HS-5 (cell line): ENCODE measurements around the gene FGF12.

Experiments used
- DNase-seq: peaks from one replicate; pipeline ENCODE4 v3.0.0-alpha.2; 2012; ENCODE audit warnings: low read depth

FGF12 gene

GRCh38 chr3:192413461-192413860 is 313.9 kb downstream of the FGF12 start:
- DNase-seq, result no peak

- no peak for DNase-seq
Observed at GRCh38 chr3:192410684-192410960, 316.7 kb downstream of the FGF12 start.

DNA sequence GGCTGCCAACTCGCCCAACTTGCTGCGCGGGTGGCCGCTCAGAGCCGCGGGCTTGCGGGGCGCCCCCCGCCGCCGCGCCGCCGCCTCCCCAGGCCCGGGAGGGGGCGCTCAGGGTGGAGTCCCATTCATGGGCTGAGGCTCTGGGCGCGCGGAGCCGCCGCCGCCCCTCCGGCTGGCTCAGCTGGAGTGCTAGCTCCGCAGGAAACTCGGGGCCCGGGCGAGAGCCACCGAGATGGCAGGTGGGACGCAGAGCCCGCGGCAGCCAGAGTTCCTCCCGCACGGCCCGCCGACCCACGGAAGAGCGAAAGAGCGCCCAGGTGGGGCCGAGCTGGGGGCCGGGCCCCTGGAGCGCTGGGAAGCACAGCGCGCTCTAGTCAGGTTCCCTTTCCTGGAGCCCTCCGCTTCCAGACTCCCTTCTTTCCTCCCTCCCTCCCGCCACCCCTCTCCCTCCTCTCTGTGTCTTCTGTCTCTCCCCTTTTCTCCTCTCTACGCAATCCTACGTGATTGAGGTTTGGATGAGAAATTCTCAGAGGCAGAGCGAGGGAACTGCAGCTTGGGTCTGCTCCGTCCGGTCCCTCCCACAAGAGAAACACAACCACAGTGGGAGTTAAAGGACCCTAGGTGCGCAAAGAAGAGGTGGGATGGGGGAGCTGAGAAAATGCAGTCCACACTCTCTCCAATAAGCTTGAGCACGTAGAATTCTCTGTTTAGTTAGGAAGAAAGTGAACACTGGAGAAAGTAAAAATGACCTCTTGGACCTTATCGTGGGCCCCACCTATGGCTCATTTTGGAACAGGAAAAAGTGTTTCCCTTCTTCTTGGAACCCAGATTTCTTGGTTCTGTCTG is 317.3 kb downstream of the FGF12 start:
- no peak for DNase-seq

DNA sequence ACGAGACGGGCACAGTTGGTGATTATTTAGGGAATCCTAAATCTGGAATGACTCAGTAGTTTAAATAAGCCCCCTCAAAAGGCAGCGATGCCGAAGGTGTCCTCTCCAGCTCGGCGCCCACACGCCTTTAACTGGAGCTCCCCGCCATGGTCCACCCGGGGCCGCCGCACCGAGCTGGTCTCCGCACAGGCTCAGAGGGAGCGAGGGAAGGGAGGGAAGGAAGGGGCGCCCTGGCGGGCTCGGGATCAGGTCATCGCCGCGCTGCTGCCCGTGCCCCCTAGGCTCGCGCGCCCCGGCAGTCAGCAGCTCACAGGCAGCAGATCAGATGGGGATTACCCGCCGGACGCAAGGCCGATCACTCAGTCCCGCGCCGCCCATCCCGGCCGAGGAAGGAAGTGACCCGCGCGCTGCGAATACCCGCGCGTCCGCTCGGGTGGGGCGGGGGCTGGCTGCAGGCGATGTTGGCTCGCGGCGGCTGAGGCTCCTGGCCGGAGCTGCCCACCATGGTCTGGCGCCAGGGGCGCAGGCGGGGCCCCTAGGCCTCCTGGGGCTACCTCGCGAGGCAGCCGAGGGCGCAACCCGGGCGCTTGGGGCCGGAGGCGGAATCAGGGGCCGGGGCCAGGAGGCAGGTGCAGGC is 318.0 kb downstream of the FGF12 start:
- DNase-seq, result no peak

GRCh38 chr3:192408647-192409200 is 318.6 kb downstream of the FGF12 start:
- DNase-seq, result no peak

GRCh38 chr3:192408007-192408646 is 319.2 kb downstream of the FGF12 start:
- no peak for DNase-seq

GRCh38 chr3:192399767-192400166 is 327.6 kb downstream of the FGF12 start:
- no peak for DNase-seq

DNA sequence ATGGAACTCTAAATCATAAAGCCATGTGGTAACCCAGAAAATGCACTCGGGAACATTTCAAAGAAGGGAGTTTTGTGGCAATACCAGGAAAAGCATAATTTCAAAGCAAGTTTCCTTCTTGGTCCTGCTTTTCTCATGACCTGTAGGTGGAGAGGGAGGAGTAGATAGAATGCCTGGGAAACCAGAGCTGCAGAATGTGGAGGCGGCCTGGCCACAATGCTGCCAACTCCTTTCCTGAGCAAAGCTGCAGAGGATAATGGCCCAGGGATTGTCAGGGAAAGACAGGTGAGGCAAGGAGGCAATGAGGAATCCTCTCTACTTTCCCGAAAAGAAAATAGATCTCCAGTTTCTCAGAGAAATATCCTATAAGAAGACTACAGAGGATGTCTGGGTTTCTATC is 330.3 kb downstream of the FGF12 start:
- DNase-seq, result no peak

DNA sequence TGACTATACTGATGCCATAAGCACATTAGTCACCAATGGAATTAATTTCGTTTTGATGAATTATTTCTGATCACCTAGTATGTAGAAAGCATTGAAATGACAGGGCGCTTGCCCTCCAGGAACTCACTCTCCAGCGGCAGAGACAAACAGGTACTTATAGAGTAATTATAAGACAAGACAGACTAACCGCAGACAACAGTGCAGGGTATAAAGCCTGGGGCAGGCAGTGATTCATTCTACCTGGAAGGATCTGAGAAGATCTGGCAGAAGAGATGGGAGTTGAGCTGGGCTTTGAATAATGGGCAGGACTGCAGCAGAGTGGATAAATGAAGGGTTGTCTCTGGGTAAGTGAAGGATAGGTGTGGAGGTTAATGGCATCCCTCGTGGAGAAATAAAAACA is 331.8 kb downstream of the FGF12 start:
- DNase-seq, result no peak

- no peak for DNase-seq
Observed at GRCh38 chr3:192392986-192393385, 334.4 kb downstream of the FGF12 start.

DNA sequence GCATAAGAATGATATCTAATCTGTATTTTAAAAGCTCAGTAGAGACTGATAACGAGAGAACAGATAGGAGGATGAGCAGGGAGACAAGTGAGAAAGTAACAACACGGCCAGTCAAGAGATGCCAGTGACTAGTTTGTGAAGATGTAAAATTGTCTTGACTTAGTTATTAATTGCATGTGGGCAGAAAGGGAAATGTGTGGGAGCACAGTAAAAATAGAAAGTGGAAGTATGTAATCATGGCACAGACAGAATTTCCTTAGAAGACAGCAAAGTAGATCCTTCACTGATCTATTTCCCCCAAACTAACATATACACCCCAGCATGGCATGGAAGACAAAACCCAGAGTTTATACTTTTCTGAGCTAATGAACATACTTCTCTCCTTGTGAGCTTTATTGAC is 344.5 kb downstream of the FGF12 start:
- no peak for DNase-seq

DNA sequence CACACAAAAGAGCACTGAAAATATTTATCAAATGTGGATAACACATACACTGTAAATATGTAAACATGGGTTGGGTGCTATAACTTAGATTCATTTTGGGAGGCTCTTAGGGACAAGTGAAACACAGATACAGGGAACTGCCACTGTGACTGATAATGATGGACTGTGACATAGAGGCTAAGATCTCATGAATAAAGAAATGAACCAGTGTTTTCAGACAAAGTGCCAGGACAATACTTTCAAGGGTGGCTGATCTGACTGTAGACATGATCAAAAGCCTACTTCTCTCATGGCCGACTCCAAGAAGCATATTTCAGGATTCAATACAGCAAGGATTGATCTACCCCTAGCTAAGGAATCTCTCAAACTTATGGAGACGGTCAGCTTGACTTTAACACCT is 353.8 kb downstream of the FGF12 start:
- no peak for DNase-seq

DNA sequence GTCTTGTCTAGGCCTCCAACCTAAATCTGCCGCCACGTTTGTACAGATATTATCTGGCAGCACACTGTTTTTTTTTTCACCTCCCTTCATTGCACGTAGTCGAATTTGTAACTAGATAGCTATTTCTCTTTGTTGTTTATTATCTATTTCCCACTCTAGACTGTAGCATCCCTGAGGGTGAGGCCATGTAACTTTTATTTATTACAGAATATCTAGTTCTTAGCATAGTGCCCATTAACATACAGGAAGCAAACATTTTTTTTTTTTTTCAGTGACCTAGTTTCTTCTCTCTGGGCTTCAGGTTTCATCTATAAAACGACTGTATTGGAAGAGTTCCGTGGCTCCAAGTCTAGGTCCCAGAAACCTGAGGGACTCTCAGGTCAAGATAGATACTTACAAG is 354.3 kb downstream of the FGF12 start:
- DNase-seq, result no peak

DNA sequence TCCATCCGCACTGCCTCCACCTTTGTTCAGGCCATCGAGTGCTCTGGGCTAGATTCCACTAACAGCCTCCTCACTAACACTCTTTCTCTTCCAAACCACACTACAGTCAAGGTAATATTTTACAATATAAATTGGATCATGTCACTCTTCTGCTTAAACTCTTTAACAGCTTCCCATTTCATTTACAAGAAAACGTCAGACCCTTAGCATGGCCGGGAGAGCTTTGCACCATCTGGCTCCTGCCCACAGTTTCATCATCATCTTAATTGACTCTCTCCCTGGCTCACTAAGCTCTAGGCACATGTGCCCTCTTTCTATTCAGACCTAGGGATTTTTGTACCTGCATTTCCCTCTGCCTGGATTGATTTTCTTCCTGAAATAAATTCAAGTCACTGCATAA is 354.7 kb downstream of the FGF12 start:
- DNase-seq, result no peak

- no peak for DNase-seq
Observed at GRCh38 chr3:192371870-192372400, 355.4 kb downstream of the FGF12 start.

DNA sequence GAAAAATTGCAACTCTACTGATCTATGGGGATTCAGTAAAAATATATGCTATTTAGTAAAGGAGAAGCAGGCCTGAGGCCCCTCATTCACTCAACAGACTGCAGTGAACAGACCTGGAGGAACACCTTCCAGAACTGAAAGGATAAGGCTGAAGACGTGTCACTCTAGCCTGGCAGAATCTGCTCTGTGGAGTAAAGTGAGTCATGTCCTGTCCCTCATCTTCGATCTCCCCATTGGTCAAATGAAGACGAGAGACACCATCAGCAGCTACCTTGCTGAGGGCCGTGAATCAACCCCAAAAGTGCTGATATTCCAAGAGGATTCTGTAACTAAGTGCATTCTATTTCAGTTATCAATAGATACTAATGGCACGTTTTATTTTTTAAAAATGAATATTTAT is 359.7 kb downstream of the FGF12 start:
- DNase-seq, result no peak

GRCh38 chr3:192366916-192367315 is 360.4 kb downstream of the FGF12 start:
- DNase-seq, result no peak

- no peak for DNase-seq
Observed at GRCh38 chr3:192365571-192365970, 361.8 kb downstream of the FGF12 start.

GRCh38 chr3:192364316-192364715 is 363.0 kb downstream of the FGF12 start:
- DNase-seq, result no peak

DNA sequence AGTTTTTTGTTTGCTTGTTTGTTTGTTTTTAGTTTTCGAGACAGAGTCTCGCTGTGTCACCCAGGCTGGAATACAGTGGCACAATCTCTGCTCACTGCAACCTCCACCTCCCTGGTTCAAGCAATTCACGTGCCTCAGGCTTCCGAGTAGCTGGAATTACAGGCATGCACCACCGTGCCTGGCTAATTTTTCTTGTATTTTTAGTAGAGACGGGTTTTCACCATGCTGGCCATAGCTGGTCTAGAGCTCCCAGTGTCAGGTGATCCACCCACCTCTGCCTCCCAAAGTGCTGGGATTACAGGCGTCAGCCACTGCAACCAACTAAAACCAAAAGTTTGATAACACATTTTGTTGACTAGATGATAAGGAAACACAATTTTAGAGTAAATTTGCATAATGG is 372.7 kb downstream of the FGF12 start:
- DNase-seq, result no peak

DNA sequence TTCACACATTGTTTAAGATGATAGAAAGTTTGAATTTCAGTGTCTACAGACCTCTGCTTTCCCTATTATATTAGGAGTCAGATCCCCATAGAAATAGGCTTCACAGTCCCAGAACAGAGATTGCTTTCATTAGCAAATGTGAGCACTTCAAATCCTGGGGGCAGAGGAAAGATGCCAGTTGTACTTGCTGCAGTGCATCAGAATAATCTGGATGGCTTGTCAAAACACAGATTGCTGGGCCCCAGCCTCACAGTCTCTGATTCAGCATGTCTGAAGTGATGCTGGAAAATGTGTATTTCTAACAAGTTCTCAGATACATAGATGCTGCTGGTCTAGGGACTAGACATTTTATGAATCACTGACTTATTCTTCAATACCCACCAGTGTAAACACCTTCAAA is 375.2 kb downstream of the FGF12 start:
- no peak for DNase-seq

- DNase-seq, result no peak
Observed at GRCh38 chr3:192351441-192351840, 375.9 kb downstream of the FGF12 start.

- no peak for DNase-seq
Observed at GRCh38 chr3:192340031-192340430, 387.3 kb downstream of the FGF12 start.
